ENCODE results near the gene ARL4A. TPM values are rescaled to one million over a fixed set of nuclear protein-coding genes. Genes with fewer than 3 reads are reported as not detected.
A peak's percentile ranks its signal among the peaks of the same experiment; 100 is the strongest.

The ARL4A gene
- total and polyA plus RNA-seq, 9 of the 15 experiments (the other 6 are each of a cell fraction or from before 2014, with no cell fraction given), result 118 to 688 (median 172) TPM

- peak in 1 of 2 experiments; percentile 23; a peak in 1 of 4 replicates for TF ChIP-seq MLLT1 (IDR thresholded peaks at IDR 0.05)
- no peak for TF ChIP-seq TEAD4 (IDR thresholded peaks at IDR 0.05; ENCODE audit: low read length)
- TF ChIP-seq TEAD4 (CRISPR knock-in tag; IDR thresholded peaks at IDR 0.05; ENCODE audit: borderline replicate concordance), result no peak
- no peak for TF ChIP-seq ZNF197 (CRISPR knock-in tag; IDR thresholded peaks at IDR 0.05; ENCODE audit: low read depth)
- 0 out of 2 replicates have a peak, but pooled peaks have one; percentile 14 for TF ChIP-seq VEZF1 (CRISPR knock-in tag; IDR thresholded peaks at IDR 0.05)
- TF ChIP-seq ZNF280B (CRISPR knock-in tag; IDR thresholded peaks at IDR 0.05), result no peak
- no peak for TF ChIP-seq PHB2 (IDR thresholded peaks at IDR 0.05; ENCODE audit: low read depth)
- TF ChIP-seq PHTF2 (CRISPR knock-in tag; IDR thresholded peaks at IDR 0.05), result no peak
- no peak for TF ChIP-seq NR2C1 (IDR thresholded peaks at IDR 0.05)
- TF ChIP-seq NR2C1 (tag; IDR thresholded peaks at IDR 0.05), result 0 out of 2 replicates have a peak, but pooled peaks have one; percentile 13
- TF ChIP-seq TRIM28 (IDR thresholded peaks at IDR 0.05), result no peak
- 0 out of 2 replicates have a peak, but pooled peaks have one; percentile 11 for TF ChIP-seq MGA (IDR thresholded peaks at IDR 0.05)
Measured at GRCh38 chr7:12721286-12721830, 33.9 kb downstream of the ARL4A start (continued).
